Gastrocnemius medialis (tissue), 4 donors: ENCODE data around the gene DNASE1L1.

Source experiments
- POLR2A ChIP-seq, 2 donors: fragments of 450-650 bp; IDR thresholded peaks; one replicate each; pipeline ENCODE4 v1.6.1; 2017; ENCODE audit warnings: antibody characterized with exemption in 2 of 2, mild to moderate bottlenecking in 2 of 2, moderate library complexity in 2 of 2
- TF ChIP-seq, protein P1 (sequence below), 5 experiments: fragments of 450-650 bp in 3 of 5; fragments of 200-600 bp in 2 of 5; sonication (generic) in 2 of 5; IDR thresholded peaks in 4 of 5; conservative IDR thresholded peaks in 1 of 5; 1 replicate in 4 of 5; 2 replicates in 1 of 5; pipeline ENCODE4 v1.5.1; 2016 to 2019; ENCODE audit warnings: antibody characterized with exemption in 5 of 5, mild to moderate bottlenecking in 3 of 5, moderate library complexity in 3 of 5

DNA sequence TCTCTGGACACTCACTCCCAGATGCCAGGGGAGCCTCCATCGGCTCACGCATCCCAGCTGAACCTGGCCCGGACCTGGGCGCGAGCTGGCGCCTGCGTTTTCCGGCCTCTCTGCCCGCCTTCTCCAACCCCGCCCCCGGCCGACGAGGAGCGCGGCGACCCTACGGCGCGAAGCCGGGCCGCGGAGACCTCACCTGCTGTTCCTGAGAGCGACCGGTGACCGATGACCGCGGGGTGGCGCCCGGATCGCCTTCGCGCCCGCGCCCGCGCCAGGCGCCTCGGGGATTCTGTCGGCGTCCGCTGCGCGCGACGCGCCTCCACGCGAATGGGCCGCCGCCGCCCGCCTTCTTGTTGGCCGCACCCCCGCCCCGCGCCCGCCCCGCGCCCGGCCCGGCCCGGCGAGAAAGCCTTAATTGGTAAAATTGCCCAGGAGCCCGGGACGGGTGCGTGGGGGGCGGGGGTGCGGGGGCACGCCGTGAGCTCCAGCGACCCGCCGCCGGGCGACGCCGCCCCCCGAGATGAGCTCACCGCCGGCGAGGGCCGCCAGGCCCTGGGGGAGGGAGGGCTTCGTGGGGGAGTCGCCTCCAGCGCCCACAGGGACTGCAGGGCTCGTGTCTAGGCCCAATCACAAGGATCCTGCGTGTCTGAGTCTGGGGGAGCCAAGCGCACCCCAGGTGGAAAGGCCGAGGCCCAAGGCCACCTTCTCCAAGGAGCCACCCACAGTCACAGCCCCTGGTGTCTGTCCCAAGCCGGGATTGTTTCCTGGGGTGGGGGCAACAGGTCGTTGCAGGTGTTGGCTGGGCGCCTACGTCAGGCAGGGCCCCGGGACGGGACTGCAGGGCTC lies 34.5 kb downstream of the DNASE1L1 start, which contains the start of gene FLNA:
- TF ChIP-seq, protein P1, sequence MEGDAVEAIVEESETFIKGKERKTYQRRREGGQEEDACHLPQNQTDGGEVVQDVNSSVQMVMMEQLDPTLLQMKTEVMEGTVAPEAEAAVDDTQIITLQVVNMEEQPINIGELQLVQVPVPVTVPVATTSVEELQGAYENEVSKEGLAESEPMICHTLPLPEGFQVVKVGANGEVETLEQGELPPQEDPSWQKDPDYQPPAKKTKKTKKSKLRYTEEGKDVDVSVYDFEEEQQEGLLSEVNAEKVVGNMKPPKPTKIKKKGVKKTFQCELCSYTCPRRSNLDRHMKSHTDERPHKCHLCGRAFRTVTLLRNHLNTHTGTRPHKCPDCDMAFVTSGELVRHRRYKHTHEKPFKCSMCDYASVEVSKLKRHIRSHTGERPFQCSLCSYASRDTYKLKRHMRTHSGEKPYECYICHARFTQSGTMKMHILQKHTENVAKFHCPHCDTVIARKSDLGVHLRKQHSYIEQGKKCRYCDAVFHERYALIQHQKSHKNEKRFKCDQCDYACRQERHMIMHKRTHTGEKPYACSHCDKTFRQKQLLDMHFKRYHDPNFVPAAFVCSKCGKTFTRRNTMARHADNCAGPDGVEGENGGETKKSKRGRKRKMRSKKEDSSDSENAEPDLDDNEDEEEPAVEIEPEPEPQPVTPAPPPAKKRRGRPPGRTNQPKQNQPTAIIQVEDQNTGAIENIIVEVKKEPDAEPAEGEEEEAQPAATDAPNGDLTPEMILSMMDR (IDR thresholded peaks at IDR 0.05 in 4 of 5, conservative IDR thresholded peaks at IDR 0.05 in 1 of 5), result peak in 3 of 5 experiments; percentile 26 to 32 (median 31)
- peak in 1 of 2 donors; percentile 8 for TF ChIP-seq POLR2A (IDR thresholded peaks at IDR 0.05)
